GM10248 (cell line): ENCODE measurements around the gene CCL17.

Experiments used
- CTCF ChIA-PET: fragments of 300-600 bp; sonication (Branson Sonifier 250); formaldehyde crosslinking; extraction: SDS; loops from one replicate; lab custom pipeline; 2021; ENCODE audit warnings: antibody characterized with exemption; lab: Yijun Ruan, JAX
- POLR2A ChIA-PET: fragments of 350-650 bp; sonication (Branson Sonifier 250); formaldehyde crosslinking; extraction: SDS; loops from one replicate; lab custom pipeline; 2020; ENCODE audit warnings: antibody characterized with exemption; lab: Yijun Ruan, JAX
- DNase-seq: peaks from one replicate; pipeline ENCODE4 v3.0.0; 2012; ENCODE audit errors: extremely low spot score
- TF ChIP-seq, protein P1 (sequence below): IDR thresholded peaks from 2 replicates; pipeline ENCODE4 v1.5.1; 2012; ENCODE audit warnings: mild to moderate bottlenecking, low read depth; ENCODE audit errors: extremely low read depth, missing control alignments, control extremely low read depth

Gene CCL17

GRCh38 chr16:57383276-57384247 is 21.0 kb upstream of the CCL17 start:
- DNase-seq, result no peak
- TF ChIP-seq, protein P1, sequence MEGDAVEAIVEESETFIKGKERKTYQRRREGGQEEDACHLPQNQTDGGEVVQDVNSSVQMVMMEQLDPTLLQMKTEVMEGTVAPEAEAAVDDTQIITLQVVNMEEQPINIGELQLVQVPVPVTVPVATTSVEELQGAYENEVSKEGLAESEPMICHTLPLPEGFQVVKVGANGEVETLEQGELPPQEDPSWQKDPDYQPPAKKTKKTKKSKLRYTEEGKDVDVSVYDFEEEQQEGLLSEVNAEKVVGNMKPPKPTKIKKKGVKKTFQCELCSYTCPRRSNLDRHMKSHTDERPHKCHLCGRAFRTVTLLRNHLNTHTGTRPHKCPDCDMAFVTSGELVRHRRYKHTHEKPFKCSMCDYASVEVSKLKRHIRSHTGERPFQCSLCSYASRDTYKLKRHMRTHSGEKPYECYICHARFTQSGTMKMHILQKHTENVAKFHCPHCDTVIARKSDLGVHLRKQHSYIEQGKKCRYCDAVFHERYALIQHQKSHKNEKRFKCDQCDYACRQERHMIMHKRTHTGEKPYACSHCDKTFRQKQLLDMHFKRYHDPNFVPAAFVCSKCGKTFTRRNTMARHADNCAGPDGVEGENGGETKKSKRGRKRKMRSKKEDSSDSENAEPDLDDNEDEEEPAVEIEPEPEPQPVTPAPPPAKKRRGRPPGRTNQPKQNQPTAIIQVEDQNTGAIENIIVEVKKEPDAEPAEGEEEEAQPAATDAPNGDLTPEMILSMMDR, result no peak
- ChIA-PET CTCF (interaction anchor here (1.1 to 4.9 kb wide), 4 partner anchors 19 to 34 kb away, joined by 3 to 29 read pairs (median 10); no protein-coding TSS in a partner anchor), POLR2A (no interaction called here)

GRCh38 chr16:57384248-57385070 is 20.1 kb upstream of the CCL17 start:
- DNase-seq, result no peak
- TF ChIP-seq, protein P1, result no peak
- CTCF ChIA-PET, result interaction anchor here (0.8 to 4.9 kb wide), 3 partner anchors 29 to 84 kb away, joined by 4 to 29 read pairs (median 4); no protein-coding TSS in a partner anchor
- POLR2A ChIA-PET, result interaction anchor here (0.6 kb wide), 1 partner anchor 24 kb away, joined by 3 read pairs; no protein-coding TSS in a partner anchor

DNA sequence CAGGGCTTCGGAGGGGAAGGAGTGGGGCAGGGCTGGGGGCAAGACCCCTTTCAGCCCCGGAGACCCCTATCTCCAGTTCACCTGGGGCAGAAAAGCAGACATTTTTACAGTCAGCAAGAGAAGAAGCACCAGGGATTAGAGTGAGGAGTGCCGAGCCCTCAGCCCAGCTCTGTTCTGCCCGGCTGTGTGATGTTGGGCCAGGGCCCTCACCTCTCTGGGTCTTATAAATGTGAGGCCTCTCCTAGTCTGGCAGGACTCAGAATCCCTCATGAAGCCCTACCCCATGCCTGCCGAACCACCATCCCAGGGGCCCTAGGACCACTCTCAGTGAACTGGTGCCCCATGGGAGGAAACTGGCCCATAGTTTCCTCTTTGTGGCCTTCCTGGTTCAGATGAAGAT is 19.5 kb upstream of the CCL17 start:
- no peak for DNase-seq
- POLR2A ChIA-PET, result no interaction called here
- TF ChIP-seq, protein P1, result no peak
- CTCF ChIA-PET, result interaction anchor here (0.8 to 4.9 kb wide), 3 partner anchors 28 to 84 kb away, joined by 4 to 29 read pairs (median 4); no protein-coding TSS in a partner anchor

- TF ChIP-seq, protein P1, result no peak
- POLR2A ChIA-PET, result interaction anchor here (0.7 to 1.0 kb wide), 3 partner anchors 14 to 336 kb away, joined by 3 to 4 read pairs (median 4); no protein-coding TSS in a partner anchor
- no peak for DNase-seq
- CTCF ChIA-PET, result interaction anchor here (0.7 to 4.9 kb wide), 10 partner anchors 9 to 36 kb away, joined by 3 to 29 read pairs (median 4); partner anchors contain the start of genes CCL17 and CX3CL1
These were observed 18.1 kb upstream of the CCL17 start for GRCh38 chr16:57386381-57386951.

GRCh38 chr16:57387598-57388354 is 16.8 kb upstream of the CCL17 start:
- CTCF ChIA-PET, result interaction anchor here (0.7 to 4.9 kb wide), 8 partner anchors 10 to 88 kb away, joined by 3 to 29 read pairs (median 6); partner anchors contain the start of genes CCL17 and CX3CL1
- no peak for DNase-seq
- POLR2A ChIA-PET, result interaction anchor here (0.6 to 1.1 kb wide), 2 partner anchors 25 to 120 kb away, joined by 3 to 4 read pairs; no protein-coding TSS in a partner anchor
- TF ChIP-seq, protein P1, result no peak
